Neural crest cell (in vitro differentiated cells): ENCODE data around the gene MISP3. TPM values are rescaled to one million over a fixed set of nuclear protein-coding genes. Genes with fewer than 3 reads are reported as not detected.

ENCODE experiments used
- DNase-seq: peaks from one replicate; pipeline ENCODE4 v3.0.0; 2021; ENCODE audit warnings: low read depth, mixed read lengths, low spot score
- H3K27ac Mint-ChIP-seq: one replicate; pipeline ENCODE4 v1.8.0; 2021; ENCODE audit warnings: mild to moderate bottlenecking, mixed read lengths; ENCODE audit not compliant: unreplicated experiment
- H3K27me3 Mint-ChIP-seq: 2 replicates; pipeline ENCODE4 v1.8.0; 2021; ENCODE audit warnings: low read depth, mild to moderate bottlenecking, mixed read lengths
- H3K36me3 Mint-ChIP-seq: 2 replicates; pipeline ENCODE4 v1.8.0; 2021; ENCODE audit warnings: low read depth, mild to moderate bottlenecking, mixed read lengths
- H3K4me1 Mint-ChIP-seq: 2 replicates; pipeline ENCODE4 v1.8.0; 2021; ENCODE audit warnings: mixed read lengths
- H3K4me3 Mint-ChIP-seq: one replicate; pipeline ENCODE4 v1.8.0; 2021; ENCODE audit warnings: mild to moderate bottlenecking, mixed read lengths
- H3K9me3 Mint-ChIP-seq: 2 replicates; pipeline ENCODE4 v1.8.0; 2021; ENCODE audit warnings: mixed read lengths
- CTCF ChIP-seq: fragments of 200-600 bp; sonication (generic); conservative IDR thresholded peaks from 2 replicates; pipeline ENCODE4 v1.5.0; 2021; ENCODE audit warnings: antibody characterized with exemption, mild to moderate bottlenecking
- total RNA-seq: library from RNA; stranded (reverse); gene quantifications from 2 replicates; pipeline ENCODE4 v1.2.1, GENCODE V29; 2021

MISP3 gene
- total RNA-seq, 1 donor from 2014 or later, result 0.98 TPM

GRCh38 chr19:14106840-14107239 is 34.3 kb downstream of the MISP3 start:
- Mint-ChIP-seq H3K9me3 (no peaks in the 10 kb centered on the region), H3K4me3 (no peak overlapping the region), H3K36me3 (peaks cover 2% of the 10 kb centered on the region), H3K27ac (no peak overlapping the region), H3K4me1 (no peaks in the 10 kb centered on the region), H3K27me3 (no peaks in the 10 kb centered on the region)
- DNase-seq, result no peak
- TF ChIP-seq CTCF, result no peak

- Mint-ChIP-seq H3K27ac (no peak overlapping the region), H3K36me3 (peaks cover 2% of the 10 kb centered on the region), H3K9me3 (no peaks in the 10 kb centered on the region), H3K4me1 (peaks cover 2% of the 10 kb centered on the region), H3K4me3 (no peak overlapping the region), H3K27me3 (no peaks in the 10 kb centered on the region)
- TF ChIP-seq CTCF, result no peak
- DNase-seq, result no peak
Measured at GRCh38 chr19:14107581-14108461, 35.2 kb downstream of the MISP3 start.

- Mint-ChIP-seq H3K4me3 (peak overlapping the region; percentile 56), H3K9me3 (no peaks in the 10 kb centered on the region), H3K36me3 (peaks cover 2% of the 10 kb centered on the region), H3K27me3 (no peaks in the 10 kb centered on the region), H3K27ac (peak overlapping the region; percentile 75), H3K4me1 (peaks cover 10% of the 10 kb centered on the region)
- DNase-seq, result no peak
- no peak for TF ChIP-seq CTCF
Measured at GRCh38 chr19:14110650-14111049, 38.1 kb downstream of the MISP3 start.

- DNase-seq, result no peak
- Mint-ChIP-seq H3K9me3 (no peaks in the 10 kb centered on the region), H3K27me3 (no peaks in the 10 kb centered on the region), H3K4me3 (peak overlapping the region; percentile 38), H3K4me1 (peaks cover 16% of the 10 kb centered on the region), H3K27ac (no peak overlapping the region), H3K36me3 (peaks cover 2% of the 10 kb centered on the region)
- no peak for TF ChIP-seq CTCF
Measured at GRCh38 chr19:14111486-14111885, 38.9 kb downstream of the MISP3 start.

- no peak for TF ChIP-seq CTCF
- Mint-ChIP-seq H3K36me3 (peaks cover 2% of the 10 kb centered on the region), H3K4me3 (peak overlapping the region; percentile 57), H3K27ac (peak overlapping the region; percentile 12), H3K27me3 (no peaks in the 10 kb centered on the region), H3K4me1 (peaks cover 21% of the 10 kb centered on the region), H3K9me3 (no peaks in the 10 kb centered on the region)
- DNase-seq, result no peak
Measured at GRCh38 chr19:14112051-14112808, 39.6 kb downstream of the MISP3 start.
